K562 (cell line): ENCODE results near the gene RPS6KL1. TPM values are rescaled to one million over a fixed set of nuclear protein-coding genes. Genes with fewer than 3 reads are reported as not detected.

Experiments used
- BCL6 ChIP-seq: fragments of 250-450 bp; sonication (Bioruptor Pico); IDR thresholded peaks from 2 replicates; pipeline ENCODE4 v1.4.0; 2020
- CC2D1A ChIP-seq: fragments of 450-650 bp; IDR thresholded peaks from 2 replicates; pipeline ENCODE4 v1.6.1; 2017; ENCODE audit warnings: mild to moderate bottlenecking
- GABPB1 ChIP-seq: sonication (generic); formaldehyde crosslinking; IDR thresholded peaks from 2 replicates; pipeline ENCODE4 v1.8.0; 2022; ENCODE audit warnings: mild to moderate bottlenecking, missing genetic modification reagents
- MYC ChIP-seq, 2 experiments: fragments of 250-450 bp in 1 of 2; sonication (Bioruptor Pico) in 1 of 2; IDR thresholded peaks; 2 replicates each; pipeline versions ENCODE4 v1.5.1 to v1.6.1; 2012 to 2021; ENCODE audit warnings: low read depth in 2 of 2, borderline replicate concordance in 1 of 2, improper control_type of control experiment in 1 of 2, low read length in 1 of 2, mild to moderate bottlenecking in 1 of 2, moderate library complexity in 1 of 2
- RAD51 ChIP-seq: fragments of 450-650 bp; IDR thresholded peaks from 2 replicates; pipeline ENCODE4 v1.7.1; 2016; ENCODE audit warnings: low read depth, mild to moderate bottlenecking, borderline replicate concordance
- RBM15 ChIP-seq: fragments of 200-400 bp; formaldehyde crosslinking; IDR thresholded peaks from 2 replicates; pipeline ENCODE4 v1.6.1; 2018; ENCODE audit warnings: mild to moderate bottlenecking, low read length, moderate library complexity; ENCODE audit not compliant: insufficient read depth
- RFX7 ChIP-seq: fragments of 250-450 bp; sonication (Bioruptor Pico); IDR thresholded peaks from 2 replicates; pipeline ENCODE4 v1.5.1; 2021; ENCODE audit warnings: mild to moderate bottlenecking
- SIX5 ChIP-seq, 2 experiments: IDR thresholded peaks; 2 replicates each; pipeline ENCODE4 v1.6.1; 2011; ENCODE audit warnings: low read length in 2 of 2, borderline replicate concordance in 1 of 2, low read depth in 1 of 2, mild to moderate bottlenecking in 1 of 2, moderate library complexity in 1 of 2; ENCODE audit not compliant: insufficient read depth in 1 of 2
- SRSF1 ChIP-seq: fragments of 200-400 bp; formaldehyde crosslinking; IDR thresholded peaks from 2 replicates; pipeline ENCODE4 v1.6.1; 2017; ENCODE audit warnings: mild to moderate bottlenecking, low read depth, low read length, moderate library complexity
- polyA plus RNA-seq, 8 experiments: library from polyadenylated mRNA; depleted of rRNA in 4 of 8; stranded (reverse) in 5 of 8; unstranded in 3 of 8; fragments of >200 nt; fragmentation: Nextera tagmentation in 2 of 8; fragmentation: Illumina TruSeq in 1 of 8; extraction: Ambion mirVana in 2 of 8; extraction: Trizol in 1 of 8; gene quantifications; 2 replicates each; pipeline versions ENCODE4 v1.2.1 to v1.2.3, GENCODE V29; 2011 to 2014; ENCODE audit warnings: inconsistent platforms in 1 of 8, missing spikeins in 1 of 8
- total RNA-seq, 7 experiments: library from RNA; depleted of rRNA in 6 of 7; stranded (reverse); fragments of >200 nt in 6 of 7; fragmentation: Illumina TruSeq in 2 of 7; extraction: Trizol in 2 of 7; gene quantifications; 2 replicates each; pipeline versions ENCODE4 v1.2.1 to v1.2.3, GENCODE V29; 2011 to 2021; ENCODE audit warnings: low replicate concordance in 1 of 7
- TF ChIP-seq, protein P1 (sequence below), 2 experiments: fragments of 450-650 bp in 1 of 2; IDR thresholded peaks; 2 replicates each; pipeline ENCODE4 v1.6.1; 2011 to 2017; ENCODE audit warnings: low read depth in 2 of 2, antibody characterized with exemption in 1 of 2, borderline replicate concordance in 1 of 2, low read length in 1 of 2, mild to moderate bottlenecking in 1 of 2, mixed read lengths in 1 of 2; ENCODE audit not compliant: control insufficient read depth in 1 of 2
- TF ChIP-seq, protein P2 (sequence below): IDR thresholded peaks from 2 replicates; pipeline ENCODE4 v1.6.1; 2016; ENCODE audit warnings: missing genetic modification characterization, missing compliant biosample characterization
- TF ChIP-seq, protein P3 (sequence below): fragments of 450-650 bp; IDR thresholded peaks from 2 replicates; pipeline ENCODE4 v1.6.1; 2014; ENCODE audit warnings: low read depth, mild to moderate bottlenecking, moderate library complexity, borderline replicate concordance
- TF ChIP-seq, protein P4 (sequence below): fragments of 450-650 bp; IDR thresholded peaks from 2 replicates; pipeline ENCODE4 v1.6.1; 2016; ENCODE audit warnings: antibody characterized with exemption
- TF ChIP-seq, protein P5 (sequence below): sonication (generic); formaldehyde crosslinking; IDR thresholded peaks from 2 replicates; pipeline ENCODE4 v1.5.0; 2020; ENCODE audit warnings: missing genetic modification reagents
- TF ChIP-seq, protein P6 (sequence below): sonication (generic); formaldehyde crosslinking; IDR thresholded peaks from 2 replicates; pipeline ENCODE4 v1.8.0; 2022; ENCODE audit warnings: mild to moderate bottlenecking, missing genetic modification reagents, borderline replicate concordance

RPS6KL1 gene
- total and polyA plus RNA-seq, 9 of the 15 experiments (the other 6 are each of a cell fraction or from before 2014, with no cell fraction given) = 0.91 to 15.5 (median 8.1) TPM

DNA sequence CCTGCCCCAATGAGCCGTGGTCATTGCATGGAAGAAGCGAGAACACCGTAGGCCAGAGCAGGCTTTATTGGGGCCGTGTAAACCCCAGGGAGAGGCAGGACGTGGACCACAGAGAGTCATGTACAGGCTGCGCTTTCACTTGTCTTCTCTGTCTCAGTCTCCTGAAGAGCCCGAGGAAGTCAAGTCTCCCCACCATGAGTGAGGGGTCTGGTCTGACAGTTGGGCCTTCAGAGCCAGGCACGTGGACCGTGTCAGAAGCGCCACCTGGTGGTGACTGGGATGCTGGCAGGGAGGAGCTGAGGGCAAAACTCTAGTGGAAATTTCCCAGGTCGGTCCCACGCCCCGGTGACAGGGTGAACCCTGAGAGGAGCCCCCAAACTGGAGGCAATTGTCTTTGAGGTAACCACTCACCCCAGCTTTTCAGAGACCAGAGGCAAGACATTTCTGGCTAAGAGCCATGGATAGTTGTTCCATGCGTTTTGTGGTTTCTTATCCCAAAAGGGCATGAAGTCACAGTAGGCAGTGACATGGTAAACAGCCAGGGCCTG is 17.4 kb downstream of the RPS6KL1 start (continued):
- TF ChIP-seq, protein P1, sequence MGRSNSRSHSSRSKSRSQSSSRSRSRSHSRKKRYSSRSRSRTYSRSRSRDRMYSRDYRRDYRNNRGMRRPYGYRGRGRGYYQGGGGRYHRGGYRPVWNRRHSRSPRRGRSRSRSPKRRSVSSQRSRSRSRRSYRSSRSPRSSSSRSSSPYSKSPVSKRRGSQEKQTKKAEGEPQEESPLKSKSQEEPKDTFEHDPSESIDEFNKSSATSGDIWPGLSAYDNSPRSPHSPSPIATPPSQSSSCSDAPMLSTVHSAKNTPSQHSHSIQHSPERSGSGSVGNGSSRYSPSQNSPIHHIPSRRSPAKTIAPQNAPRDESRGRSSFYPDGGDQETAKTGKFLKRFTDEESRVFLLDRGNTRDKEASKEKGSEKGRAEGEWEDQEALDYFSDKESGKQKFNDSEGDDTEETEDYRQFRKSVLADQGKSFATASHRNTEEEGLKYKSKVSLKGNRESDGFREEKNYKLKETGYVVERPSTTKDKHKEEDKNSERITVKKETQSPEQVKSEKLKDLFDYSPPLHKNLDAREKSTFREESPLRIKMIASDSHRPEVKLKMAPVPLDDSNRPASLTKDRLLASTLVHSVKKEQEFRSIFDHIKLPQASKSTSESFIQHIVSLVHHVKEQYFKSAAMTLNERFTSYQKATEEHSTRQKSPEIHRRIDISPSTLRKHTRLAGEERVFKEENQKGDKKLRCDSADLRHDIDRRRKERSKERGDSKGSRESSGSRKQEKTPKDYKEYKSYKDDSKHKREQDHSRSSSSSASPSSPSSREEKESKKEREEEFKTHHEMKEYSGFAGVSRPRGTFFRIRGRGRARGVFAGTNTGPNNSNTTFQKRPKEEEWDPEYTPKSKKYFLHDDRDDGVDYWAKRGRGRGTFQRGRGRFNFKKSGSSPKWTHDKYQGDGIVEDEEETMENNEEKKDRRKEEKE (IDR thresholded peaks at IDR 0.05; ENCODE audit: borderline replicate concordance in 1 of 2, control insufficient read depth in 1 of 2, low read depth in 2 of 2, low read length in 1 of 2) = no peak
- TF ChIP-seq BCL6 (CRISPR knock-in tag) = no peak
- TF ChIP-seq RAD51 = no peak
- TF ChIP-seq, protein P2, sequence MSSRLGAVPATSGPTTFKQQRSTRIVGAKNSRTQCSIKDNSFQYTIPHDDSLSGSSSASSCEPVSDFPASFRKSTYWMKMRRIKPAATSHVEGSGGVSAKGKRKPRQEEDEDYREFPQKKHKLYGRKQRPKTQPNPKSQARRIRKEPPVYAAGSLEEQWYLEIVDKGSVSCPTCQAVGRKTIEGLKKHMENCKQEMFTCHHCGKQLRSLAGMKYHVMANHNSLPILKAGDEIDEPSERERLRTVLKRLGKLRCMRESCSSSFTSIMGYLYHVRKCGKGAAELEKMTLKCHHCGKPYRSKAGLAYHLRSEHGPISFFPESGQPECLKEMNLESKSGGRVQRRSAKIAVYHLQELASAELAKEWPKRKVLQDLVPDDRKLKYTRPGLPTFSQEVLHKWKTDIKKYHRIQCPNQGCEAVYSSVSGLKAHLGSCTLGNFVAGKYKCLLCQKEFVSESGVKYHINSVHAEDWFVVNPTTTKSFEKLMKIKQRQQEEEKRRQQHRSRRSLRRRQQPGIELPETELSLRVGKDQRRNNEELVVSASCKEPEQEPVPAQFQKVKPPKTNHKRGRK (tag) = no peak
- TF ChIP-seq, protein P3, sequence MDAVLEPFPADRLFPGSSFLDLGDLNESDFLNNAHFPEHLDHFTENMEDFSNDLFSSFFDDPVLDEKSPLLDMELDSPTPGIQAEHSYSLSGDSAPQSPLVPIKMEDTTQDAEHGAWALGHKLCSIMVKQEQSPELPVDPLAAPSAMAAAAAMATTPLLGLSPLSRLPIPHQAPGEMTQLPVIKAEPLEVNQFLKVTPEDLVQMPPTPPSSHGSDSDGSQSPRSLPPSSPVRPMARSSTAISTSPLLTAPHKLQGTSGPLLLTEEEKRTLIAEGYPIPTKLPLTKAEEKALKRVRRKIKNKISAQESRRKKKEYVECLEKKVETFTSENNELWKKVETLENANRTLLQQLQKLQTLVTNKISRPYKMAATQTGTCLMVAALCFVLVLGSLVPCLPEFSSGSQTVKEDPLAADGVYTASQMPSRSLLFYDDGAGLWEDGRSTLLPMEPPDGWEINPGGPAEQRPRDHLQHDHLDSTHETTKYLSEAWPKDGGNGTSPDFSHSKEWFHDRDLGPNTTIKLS = no peak
- TF ChIP-seq SRSF1 = no peak
- peak; percentile 86 for TF ChIP-seq MYC (IDR thresholded peaks at IDR 0.05; ENCODE audit: low read depth, low read length)
- TF ChIP-seq MYC (CRISPR knock-in tag; IDR thresholded peaks at IDR 0.05; ENCODE audit: borderline replicate concordance, low read depth) = no peak
- no peak for TF ChIP-seq CC2D1A
- TF ChIP-seq, protein P4, sequence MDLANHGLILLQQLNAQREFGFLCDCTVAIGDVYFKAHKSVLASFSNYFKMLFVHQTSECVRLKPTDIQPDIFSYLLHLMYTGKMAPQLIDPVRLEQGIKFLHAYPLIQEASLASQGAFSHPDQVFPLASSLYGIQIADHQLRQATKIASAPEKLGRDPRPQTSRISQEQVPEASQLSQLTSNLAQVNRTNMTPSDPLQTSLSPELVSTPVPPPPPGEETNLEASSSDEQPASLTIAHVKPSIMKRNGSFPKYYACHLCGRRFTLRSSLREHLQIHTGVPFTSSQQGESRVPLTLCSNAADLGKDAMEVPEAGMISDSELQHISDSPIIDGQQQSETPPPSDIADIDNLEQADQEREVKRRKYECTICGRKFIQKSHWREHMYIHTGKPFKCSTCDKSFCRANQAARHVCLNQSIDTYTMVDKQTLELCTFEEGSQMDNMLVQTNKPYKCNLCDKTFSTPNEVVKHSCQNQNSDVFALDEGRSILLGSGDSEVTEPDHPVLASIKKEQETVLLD = no peak
- TF ChIP-seq, protein P5, sequence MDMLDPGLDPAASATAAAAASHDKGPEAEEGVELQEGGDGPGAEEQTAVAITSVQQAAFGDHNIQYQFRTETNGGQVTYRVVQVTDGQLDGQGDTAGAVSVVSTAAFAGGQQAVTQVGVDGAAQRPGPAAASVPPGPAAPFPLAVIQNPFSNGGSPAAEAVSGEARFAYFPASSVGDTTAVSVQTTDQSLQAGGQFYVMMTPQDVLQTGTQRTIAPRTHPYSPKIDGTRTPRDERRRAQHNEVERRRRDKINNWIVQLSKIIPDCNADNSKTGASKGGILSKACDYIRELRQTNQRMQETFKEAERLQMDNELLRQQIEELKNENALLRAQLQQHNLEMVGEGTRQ = peak; percentile 38
- TF ChIP-seq, protein P6, sequence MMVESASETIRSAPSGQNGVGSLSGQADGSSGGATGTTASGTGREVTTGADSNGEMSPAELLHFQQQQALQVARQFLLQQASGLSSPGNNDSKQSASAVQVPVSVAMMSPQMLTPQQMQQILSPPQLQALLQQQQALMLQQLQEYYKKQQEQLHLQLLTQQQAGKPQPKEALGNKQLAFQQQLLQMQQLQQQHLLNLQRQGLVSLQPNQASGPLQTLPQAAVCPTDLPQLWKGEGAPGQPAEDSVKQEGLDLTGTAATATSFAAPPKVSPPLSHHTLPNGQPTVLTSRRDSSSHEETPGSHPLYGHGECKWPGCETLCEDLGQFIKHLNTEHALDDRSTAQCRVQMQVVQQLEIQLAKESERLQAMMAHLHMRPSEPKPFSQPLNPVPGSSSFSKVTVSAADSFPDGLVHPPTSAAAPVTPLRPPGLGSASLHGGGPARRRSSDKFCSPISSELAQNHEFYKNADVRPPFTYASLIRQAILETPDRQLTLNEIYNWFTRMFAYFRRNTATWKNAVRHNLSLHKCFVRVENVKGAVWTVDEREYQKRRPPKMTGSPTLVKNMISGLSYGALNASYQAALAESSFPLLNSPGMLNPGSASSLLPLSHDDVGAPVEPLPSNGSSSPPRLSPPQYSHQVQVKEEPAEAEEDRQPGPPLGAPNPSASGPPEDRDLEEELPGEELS = no peak
- TF ChIP-seq SIX5 (IDR thresholded peaks at IDR 0.05; ENCODE audit: borderline replicate concordance in 1 of 2, insufficient read depth in 1 of 2, low read depth in 1 of 2, low read length in 2 of 2) = no peak
- no peak for TF ChIP-seq GABPB1 (CRISPR knock-in tag)
- TF ChIP-seq RBM15 = no peak
- TF ChIP-seq RFX7 (CRISPR knock-in tag) = no peak
